GM19351 (cell line): ENCODE data around the gene PTCH2.
A peak's percentile ranks its signal among the peaks of the same experiment; 100 is the strongest.
"Not testable (repeated sequence)": the region's sequence is repeated elsewhere in the genome, so short reads cannot be mapped to it uniquely, and the experiment has no call there.

Experiments used
- ATAC-seq: cut with Tn5 transposase; IDR thresholded peaks from one replicate; pipeline ENCODE4 v1.9.1; 2021; ENCODE audit warnings: mild to moderate bottlenecking, moderate library complexity; ENCODE audit not compliant: unreplicated experiment

Gene PTCH2

DNA sequence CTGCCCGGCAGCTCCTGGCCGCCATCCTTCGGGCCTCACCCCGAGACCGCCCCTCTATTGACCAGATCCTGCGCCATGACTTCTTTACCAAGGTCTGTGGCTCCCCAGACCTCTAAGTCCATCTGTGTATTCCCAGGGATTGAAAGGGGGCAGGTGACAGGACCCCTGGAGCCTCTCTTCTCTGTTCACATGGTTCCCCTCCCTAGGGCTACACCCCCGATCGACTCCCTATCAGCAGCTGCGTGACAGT is 40.1 kb downstream of the PTCH2 start:
- no peak for ATAC-seq

DNA sequence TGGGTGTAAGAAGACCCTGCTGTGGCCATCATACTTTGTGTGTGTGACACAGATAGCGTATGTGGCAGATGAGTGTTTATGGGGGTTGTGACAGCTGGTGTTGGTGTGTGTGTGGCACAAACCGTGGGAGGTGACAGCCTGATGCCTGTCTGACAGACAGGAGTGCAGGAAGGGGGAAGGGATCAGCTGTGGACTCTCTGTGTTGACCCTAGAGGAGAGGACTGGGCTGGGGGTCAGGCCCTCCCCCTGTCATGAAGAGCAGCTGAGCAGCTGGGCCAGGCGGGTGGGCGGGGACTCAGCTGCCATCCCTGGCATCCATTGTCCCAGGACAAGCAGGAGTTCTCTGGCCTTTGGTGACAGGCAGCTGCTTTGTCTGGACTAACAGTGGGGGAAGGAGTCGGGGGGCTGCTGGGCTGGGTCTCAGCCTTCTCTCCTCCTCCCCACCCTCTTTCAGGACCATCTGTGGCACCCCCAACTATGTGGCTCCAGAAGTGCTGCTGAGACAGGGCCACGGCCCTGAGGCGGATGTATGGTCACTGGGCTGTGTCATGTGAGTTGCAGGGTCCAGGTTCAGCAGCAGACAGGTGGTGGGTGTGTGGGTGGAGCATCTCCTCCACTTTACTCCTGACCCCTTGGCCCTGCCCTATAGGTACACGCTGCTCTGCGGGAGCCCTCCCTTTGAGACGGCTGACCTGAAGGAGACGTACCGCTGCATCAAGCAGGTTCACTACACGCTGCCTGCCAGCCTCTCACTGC is 40.6 kb downstream of the PTCH2 start:
- no peak for ATAC-seq

DNA sequence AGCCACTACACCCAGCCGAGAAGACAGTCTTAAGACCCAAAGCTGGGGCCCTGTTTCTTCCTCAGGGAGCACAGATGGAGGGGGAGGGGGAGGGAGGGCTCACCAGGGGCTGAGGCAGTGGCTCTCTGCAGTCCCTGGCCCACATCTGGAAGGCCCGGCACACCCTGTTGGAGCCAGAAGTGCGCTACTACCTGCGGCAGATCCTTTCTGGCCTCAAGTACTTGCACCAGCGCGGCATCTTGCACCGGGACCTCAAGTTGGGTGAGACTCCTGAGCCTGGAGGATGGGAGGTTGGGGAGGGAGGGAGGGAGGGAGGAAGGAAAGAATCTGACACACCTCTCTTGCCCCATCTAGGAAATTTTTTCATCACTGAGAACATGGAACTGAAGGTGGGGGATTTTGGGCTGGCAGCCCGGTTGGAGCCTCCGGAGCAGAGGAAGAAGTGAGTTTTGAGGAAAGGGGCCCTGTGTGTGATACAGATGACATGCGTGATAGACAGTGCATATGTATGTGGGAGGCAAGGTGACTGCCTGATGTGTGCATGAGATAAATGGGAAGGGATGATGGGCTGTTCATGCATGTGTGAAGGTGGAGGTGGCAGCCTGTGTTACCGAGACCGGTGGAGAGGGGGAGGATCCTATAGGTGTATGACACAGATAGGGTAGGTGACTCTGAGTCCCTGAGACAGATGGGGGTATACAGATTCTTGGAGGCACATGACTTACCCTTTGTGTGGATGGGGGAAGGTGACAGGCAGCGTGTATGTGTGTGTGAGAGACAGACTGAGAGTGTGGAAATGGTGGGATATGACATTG is 41.4 kb downstream of the PTCH2 start:
- no peak for ATAC-seq

DNA sequence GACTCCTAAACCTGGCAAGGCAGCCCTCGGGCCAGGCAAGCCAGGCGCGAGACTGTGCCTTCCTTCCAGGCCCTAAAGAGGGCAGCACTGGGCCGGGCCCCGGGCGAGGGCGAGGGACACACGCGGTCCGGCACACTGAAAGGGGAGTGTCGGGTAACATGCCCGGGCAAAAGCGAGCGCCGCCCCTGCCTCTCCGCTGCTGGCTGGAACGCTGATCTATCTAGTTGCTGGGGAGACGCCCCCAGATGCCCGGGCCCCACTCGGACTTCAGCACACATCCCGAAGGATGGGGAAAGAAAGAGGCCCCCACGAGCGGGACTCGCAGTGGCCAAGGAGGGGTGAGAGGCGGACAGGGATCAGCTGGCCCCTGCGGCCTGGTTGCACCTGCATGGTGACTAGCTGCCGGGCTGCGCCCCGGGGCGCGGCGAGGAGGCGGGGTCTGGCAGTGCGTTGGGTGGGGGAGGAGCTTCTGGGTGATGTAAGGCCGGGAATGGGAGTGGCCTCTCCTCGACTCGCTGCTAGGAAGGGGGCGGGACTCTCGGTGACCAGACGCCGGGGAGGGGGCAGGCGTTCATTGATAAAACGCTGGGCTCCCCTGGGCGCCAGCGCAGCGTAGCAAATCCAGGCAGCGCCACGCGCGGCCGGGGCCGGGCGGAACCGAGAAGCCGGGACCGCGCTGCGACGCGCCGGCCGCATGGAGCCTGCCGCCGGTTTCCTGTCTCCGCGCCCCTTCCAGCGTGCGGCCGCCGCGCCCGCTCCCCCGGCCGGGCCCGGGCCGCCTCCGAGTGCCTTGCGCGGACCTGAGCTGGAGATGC is 43.1 kb downstream of the PTCH2 start, which contains the start of gene PLK3:
Gene PLK3 (plus strand): TSS at position 608 of the 815 bp plus-strand sequence. CDS start 87 bp downstream, at position 695.
- ATAC-seq, result peak; percentile 82

DNA sequence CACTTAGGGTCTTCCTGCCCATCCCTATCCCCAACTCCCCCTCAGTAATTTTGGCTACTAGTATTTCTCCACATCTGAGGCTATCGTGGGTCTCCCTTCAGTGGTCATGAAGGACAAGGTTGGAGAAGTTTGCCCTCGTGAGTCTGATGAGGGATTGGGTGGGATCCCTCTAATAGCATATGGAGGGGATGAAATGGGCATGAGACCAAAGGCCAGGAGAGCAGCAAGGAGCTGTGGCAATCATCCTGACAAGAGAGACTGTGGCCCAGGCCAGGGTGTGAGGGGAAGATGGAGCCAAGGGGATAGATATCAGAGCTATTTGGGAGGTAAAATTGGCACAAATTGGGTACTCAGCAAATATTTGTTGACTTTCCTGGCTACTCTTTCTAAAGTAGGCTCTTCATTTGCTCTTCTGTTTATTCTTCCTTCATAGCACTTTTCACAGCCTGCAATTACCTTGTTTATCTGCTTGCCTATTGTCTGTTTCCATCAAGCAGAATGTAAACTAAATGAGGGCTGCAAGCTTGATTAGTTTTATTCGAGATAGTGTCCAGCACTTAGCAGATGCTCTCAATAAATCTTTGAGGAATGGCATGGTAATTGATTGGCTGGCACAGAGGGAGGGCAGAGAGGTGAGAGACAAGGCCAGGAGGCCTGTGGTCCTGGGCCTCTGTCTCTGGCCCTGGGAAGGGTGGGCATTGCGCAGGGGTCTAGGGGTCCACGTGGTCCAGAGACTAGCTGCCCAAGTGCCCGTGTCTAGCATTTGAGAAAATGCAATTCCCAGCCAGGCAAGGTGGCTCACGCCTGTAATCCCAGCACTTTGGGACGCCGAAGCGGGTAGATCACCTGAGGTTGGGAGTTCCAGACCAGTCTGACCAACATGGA is 44.3 kb downstream of the PTCH2 start:
- no peak for ATAC-seq

DNA sequence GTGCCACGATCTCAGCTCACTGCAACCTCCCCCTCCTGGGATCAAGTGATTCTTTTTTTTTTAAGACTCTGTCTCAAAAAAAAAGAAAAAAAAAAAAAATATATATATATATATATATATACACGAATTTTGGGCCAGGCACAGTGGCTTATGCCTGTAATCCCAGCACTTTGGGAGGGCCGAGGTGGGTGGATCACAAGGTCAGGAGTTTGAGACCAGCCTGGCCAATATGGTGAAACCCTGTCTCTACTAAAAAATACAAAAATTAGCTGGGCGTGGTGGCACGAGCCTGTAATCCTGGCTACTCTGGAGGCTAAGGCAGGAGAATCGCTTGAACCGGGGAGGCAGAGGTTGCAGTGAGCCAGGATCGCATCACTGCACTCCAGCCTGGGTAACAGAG is 45.2 kb downstream of the PTCH2 start:
- ATAC-seq, result not testable (repeated sequence)

DNA sequence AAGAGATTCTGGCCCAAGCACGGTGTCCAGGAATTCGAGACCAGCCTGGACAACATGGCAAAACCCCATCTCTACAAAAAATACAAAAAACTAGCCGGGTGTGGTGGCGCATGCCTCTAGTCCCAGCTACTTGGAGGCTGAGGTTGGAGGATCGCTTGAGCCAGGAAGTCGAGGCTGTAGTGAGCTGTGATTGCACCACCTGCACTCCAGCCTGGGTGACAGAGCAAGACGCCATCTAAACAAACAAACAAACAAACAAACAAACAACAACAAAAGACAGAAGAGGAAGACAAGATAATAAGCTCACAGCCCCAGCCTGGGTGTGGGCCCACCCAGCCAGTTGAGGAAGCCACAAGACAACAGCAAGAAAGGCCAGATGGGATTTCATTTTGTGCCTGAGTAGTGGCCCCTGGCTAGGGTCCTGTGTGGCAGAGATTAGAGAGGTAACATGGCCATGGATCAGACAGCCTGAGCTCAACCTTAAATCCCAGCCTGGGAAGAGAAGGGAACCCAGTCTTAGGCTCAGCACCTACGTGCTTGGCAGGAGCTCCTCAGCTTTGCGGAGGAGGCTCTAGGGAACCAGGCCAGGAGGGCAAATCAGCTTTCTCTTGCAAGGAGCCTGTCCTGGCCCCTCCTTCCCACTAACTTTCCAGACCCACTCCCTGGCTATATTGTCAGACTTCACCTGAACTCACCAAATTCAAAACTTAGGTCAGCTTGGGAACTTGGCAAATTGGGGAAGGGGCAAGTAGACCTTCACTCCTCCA is 50.1 kb downstream of the PTCH2 start:
- no peak for ATAC-seq

DNA sequence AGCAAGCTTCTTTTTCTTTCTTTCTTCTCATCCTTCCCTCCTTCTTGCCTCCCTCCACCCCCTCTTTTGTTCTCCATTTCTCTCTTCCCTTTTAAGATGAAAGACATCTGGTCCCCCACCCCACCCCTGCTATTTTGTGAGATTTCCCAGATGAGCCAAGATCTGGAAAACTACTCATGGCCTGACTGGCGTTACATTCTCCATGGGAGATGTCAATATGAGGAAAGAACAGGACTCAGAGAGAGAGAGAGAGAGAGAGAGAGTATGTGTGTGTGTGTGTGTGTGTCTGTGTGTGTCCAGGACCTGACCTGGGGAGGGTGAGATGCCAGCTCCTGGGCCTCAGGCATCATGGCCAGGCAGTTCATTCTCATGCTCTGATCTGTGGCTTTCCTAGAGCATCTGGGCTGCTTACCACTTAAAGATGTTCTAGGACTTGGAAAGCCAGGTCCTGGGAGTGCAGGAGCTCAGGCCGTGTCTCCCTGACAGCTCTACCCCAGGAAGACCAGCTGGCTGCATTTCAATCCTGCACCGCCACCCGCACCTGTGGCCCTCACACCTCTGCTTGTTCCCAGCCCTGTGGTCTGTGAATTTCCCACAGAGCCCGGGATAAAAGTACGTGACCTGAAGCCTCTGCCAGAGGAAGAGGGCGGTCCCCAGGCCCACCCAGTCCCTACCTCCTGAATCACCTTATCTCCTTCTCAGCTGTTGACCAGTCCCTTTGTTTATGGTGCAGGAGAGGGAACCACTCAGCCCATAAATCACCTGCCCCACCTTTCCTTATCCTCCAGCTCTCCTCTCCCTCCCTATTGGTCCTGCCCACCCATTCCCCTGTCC is 51.9 kb downstream of the PTCH2 start:
- no peak for ATAC-seq

DNA sequence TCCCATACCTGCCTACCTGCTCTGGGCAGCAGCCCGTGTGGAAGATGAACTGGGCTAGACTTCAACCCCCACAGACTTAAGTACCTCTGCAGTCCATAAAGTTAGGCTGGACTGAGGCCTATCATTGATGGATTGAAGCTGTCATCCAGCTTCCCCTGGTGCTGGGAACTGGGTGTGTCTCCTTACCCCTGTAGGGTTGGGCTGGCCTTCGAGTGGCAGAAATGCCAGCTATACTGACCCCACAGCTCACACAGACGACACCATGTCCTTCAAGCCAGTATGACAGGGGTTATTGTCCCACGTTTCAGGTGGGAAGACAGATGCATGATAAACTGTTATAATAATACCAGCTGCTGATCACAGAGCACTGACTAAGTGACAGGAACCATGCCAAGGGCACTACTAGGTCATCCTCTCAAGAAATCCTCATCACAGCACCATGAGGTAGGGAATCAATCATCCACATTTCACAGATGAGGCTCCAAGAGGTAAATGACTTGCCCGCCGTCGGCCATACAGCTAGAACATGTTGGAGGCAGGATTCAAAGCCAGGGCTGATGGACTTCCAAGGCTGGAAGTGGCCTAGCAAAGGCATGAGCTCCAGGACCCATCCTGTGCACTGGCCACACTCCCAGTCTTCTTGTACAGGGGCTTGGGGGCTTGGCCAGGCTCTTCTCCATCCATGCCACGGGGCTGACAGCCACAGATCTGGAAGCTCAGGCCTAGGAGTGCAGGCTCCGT is 54.8 kb downstream of the PTCH2 start, which contains the start of gene BEST4:
Gene BEST4 (minus strand): TSS at position 51 of the 741 bp plus-strand sequence. CDS start 465 bp downstream, outside the sequence.
- no peak for ATAC-seq

DNA sequence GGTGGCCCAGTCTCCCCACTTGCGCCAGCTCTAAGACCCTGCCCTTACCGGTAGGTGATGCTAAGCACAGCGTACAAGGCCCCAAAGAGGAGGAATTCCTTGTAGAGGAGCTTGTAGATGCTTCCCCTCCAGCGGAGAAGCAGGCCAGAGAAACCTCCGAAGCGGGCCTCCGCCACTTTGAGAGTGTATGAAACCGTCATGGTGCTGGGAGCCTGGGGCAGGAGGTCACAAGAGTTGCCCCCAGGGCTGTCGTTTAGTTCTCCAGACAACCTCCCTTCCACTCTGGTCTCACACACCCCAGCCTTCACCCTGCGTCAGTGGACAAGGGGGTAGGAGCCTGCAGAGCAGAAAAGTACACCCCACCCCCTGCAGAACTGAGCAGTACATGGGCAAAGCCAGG is 55.5 kb downstream of the PTCH2 start:
- ATAC-seq, result no peak

DNA sequence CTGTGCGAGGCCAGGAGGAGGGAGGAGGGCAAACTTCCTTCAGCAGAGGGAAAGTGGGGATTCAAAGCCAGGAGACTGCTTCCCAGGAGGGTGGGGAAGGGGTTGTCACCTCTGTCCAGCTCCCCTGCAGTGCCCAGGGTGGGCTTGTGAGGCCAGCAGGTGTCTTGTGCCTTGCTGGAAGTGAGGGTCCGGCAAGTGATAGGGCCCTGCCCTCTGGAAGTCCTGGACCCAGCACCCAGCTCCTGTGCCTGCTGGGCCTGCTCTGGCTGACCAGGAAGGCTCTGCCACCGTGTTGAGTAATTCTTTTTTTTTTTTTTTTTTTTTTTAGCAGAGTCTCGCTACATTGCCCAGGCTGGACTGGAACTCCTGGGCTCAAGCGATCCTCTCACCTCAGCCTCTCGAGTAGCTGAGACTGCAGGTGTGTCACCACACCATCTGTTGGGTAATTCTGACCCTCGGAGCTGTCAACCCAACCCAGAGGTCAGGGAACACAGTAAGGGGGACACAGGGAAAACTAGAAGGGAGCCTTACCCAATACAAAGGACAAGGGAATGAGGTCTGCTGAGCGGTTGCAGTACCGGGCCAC is 56.1 kb downstream of the PTCH2 start:
- no peak for ATAC-seq

DNA sequence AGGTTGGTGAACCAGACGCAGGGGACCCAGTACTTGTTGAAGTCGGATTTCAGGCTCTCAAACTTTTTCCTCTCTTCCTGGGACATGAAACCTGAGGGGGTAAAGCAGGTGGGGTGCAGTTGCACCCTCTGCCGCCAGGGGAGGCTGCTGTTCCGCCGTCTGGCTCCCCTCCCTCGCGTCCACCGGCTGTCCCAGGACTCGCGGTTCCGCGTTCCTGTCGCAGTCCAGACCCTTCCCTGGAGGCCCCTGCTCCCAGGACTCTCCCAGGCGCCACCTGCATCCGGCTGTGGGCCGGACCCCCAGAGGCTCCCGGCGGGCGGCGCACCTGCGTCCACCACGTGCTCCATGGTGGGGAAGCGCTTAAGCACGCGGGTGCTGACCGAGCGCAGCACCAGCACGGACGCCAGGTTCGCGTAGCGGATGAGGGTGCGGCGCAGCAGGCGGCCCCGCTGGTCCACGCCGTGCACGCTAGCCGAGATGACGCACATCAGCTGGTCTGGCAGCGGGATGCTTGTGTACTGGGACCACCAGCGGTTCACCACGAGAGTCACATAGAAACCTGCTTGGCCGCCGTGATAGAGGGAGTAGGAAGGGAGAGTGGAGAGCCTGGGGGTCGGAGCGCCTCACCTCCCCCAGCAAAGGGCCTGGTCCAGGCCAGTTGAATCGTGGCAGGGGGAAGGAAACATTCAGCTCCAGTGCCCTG is 56.8 kb downstream of the PTCH2 start:
- peak; percentile 70 for ATAC-seq

DNA sequence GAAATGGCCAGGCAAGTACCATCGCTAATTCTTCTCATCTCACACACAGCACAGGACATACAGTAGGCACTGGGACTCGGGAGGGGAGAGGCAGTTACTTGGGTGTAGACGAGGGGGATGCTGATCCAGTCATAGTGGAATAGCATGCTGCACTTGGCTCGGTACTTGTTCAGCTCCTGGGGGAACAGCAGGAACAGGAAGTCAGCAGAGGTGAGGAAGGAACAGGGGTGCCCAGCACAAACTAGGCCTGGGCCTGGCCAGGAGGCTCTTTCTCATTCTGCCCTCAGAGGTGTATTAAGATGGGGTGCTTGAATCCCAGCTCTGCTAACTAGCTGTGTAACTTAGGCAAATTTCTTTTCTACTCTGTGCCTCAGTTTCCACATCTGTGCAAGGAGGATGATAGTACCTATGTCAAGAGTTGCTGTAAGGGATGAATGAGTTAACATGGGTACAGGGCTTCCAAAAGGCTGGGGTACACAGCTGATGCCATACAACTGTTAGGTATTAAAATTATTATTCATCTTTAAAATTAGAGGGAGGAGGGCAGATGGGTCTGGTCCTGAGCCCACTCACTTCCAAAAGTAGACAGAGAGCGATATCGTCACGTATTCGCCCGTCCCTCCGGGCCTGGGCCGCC is 57.4 kb downstream of the PTCH2 start:
- ATAC-seq, result no peak

DNA sequence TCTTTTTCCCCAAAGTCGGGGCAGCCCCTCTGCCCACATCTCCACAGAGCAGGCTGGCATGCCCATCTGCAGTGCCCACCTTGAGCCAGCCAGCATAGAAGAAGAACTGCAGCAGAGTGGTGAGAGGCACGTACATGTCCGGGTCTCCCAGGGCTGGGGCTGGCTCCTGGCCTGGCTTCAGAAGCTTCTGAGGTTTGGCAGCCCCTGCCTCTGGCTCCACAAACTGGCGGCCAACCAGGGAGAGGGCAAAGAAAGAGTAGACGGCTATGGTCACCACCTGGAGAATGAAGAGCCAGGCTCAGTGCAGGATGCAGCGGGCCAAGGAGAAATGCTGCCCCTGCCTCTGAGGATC is 58.0 kb downstream of the PTCH2 start:
- ATAC-seq, result no peak

DNA sequence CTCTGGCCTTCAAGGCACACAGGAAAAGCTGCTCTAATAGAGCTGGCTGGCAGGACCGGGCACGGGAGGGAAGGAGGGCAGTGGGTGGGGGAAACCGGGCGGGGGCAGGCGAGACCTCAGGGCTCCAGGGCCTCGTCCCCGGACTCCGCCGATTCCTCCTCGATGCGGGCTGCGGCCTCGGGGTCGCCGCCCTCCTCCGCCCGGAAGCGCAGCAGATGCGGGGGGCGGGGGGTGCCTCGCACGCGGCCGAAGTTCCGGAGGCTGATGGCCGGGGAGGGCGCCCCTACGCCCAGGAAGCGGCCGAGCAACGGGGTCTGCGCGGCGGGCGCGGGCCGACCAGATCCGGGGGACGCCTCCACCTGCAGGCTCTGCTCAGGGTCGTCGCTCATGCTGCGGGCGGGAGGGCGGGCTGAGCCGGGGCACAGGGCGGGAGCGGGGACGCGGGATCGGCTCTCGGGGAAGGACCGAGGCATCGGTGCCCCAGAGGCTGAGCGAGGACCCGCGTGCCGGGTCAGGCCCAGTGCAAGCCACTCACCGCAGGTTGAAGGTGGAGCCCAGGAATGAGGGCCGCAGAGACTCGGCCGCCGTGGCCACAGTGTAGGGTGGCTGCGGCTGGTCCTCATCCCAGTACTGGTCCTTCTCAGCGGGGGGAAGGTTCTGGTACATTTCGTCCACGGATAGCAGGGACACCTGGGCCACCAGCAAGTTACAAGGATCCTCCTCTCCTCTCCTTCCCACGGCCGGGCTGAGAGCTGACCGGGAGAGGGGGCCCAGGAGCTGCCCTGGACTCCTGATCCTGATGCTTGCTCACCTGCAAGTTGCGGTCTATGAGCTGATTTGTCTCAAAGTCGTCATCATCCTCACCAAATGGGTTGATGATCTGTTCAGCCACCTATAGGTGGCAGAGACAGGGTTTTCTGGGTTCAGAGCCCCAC is 58.7 kb downstream of the PTCH2 start:
- ATAC-seq, result no peak

DNA sequence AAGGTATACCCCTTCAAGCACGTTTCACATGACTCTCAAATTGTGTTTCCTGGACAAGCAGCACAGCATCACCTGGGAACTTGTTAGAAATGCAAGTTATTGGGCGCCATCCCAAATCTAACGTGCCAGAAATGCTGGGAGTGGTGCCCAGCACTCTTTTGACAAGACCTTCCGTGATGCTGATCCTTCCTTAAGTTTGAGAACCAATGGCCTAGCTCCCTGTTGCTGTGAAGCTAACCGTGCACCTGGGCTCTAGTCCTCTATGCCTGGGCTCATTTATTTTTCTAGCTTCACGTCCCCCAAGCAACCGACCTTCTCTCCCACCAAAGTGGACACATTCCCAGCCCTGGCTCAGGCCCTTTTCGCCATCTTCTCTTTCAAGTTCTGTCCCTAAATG is 59.4 kb downstream of the PTCH2 start:
- ATAC-seq, result no peak
